Fibroblast of lung (primary cell): ENCODE results near the gene PTPN14. TPM values are rescaled to one million over a fixed set of nuclear protein-coding genes. Genes with fewer than 3 reads are reported as not detected.
A peak's percentile ranks its signal among the peaks of the same experiment; 100 is the strongest.

ENCODE experiments used
- DNase-seq, 2 donors: peaks; one replicate each; pipeline versions ENCODE4 v3.0.0 to v3.0.0-alpha.2; 2010; ENCODE audit warnings: low read depth in 2 of 2
- H2AFZ ChIP-seq: 2 replicates; pipeline ENCODE4 v1.5.1; 2012; ENCODE audit warnings: low read length, control low read depth, inconsistent platforms
- H3K27ac ChIP-seq: 2 replicates; pipeline ENCODE4 v1.5.1; 2011; ENCODE audit warnings: low read length, control low read depth; ENCODE audit not compliant: insufficient read depth
- H3K27me3 ChIP-seq: 2 replicates; pipeline ENCODE4 v1.5.1; 2011; ENCODE audit warnings: mild to moderate bottlenecking, low read length; ENCODE audit not compliant: control insufficient read depth, insufficient read depth
- H3K36me3 ChIP-seq: 2 replicates; pipeline ENCODE4 v1.5.1; 2011; ENCODE audit warnings: low read length; ENCODE audit not compliant: control insufficient read depth, insufficient read depth
- H3K4me1 ChIP-seq: 2 replicates; pipeline ENCODE4 v1.5.1; 2011; ENCODE audit warnings: low read length; ENCODE audit not compliant: control insufficient read depth, insufficient read depth; ENCODE audit errors: extremely low read depth
- H3K4me2 ChIP-seq: 2 replicates; pipeline ENCODE4 v1.5.1; 2011; ENCODE audit warnings: low read length, control low read depth; ENCODE audit not compliant: insufficient read depth; ENCODE audit errors: extremely low read depth
- H3K4me3 ChIP-seq, 4 experiments: fragments of 200-600 bp in 1 of 4; sonication (generic) in 1 of 4; replicated peaks in 1 of 4; 2 replicates each; pipeline ENCODE4 v1.5.1; 2011 to 2016; ENCODE audit warnings: low read length in 4 of 4, low read depth in 3 of 4, mild to moderate bottlenecking in 3 of 4, control low read depth in 2 of 4, inconsistent platforms in 1 of 4, mixed read lengths in 1 of 4; ENCODE audit not compliant: insufficient read depth in 1 of 4; ENCODE audit errors: control extremely low read depth in 1 of 4
- H3K79me2 ChIP-seq: 2 replicates; pipeline ENCODE4 v1.5.1; 2012; ENCODE audit warnings: mild to moderate bottlenecking, low read length, inconsistent platforms; ENCODE audit not compliant: control insufficient read depth, insufficient read depth
- H3K9ac ChIP-seq: 2 replicates; pipeline ENCODE4 v1.5.1; 2011; ENCODE audit warnings: mild to moderate bottlenecking, low read length, control low read depth; ENCODE audit not compliant: insufficient read depth
- H3K9me3 ChIP-seq: 2 replicates; pipeline ENCODE4 v1.5.1; 2012; ENCODE audit warnings: low read depth, low read length; ENCODE audit not compliant: control insufficient read depth, insufficient read depth
- H4K20me1 ChIP-seq: 2 replicates; pipeline ENCODE4 v1.5.1; 2011; ENCODE audit warnings: low read length; ENCODE audit not compliant: control insufficient read depth, insufficient read depth; ENCODE audit errors: extremely low read depth
- CTCF ChIP-seq, 2 donors: IDR thresholded peaks in 1 of 2; conservative IDR thresholded peaks in 1 of 2; 1 replicate in 1 of 2; 2 replicates in 1 of 2; pipeline ENCODE4 v1.5.1; 2011 to 2012; ENCODE audit warnings: low read length in 2 of 2, control low read depth in 1 of 2, inconsistent platforms in 1 of 2, low read depth in 1 of 2, mild to moderate bottlenecking in 1 of 2
- EZH2 ChIP-seq: IDR thresholded peaks from 2 replicates; pipeline ENCODE4 v1.5.1; 2012; ENCODE audit warnings: low read length, control low read depth, mild to moderate bottlenecking; ENCODE audit errors: missing control alignments
- polyA plus RNA-seq, 2 donors: library from polyadenylated mRNA; depleted of rRNA in 1 of 2; stranded (reverse) in 1 of 2; unstranded in 1 of 2; fragments of >200 nt; gene quantifications; 2 replicates each; pipeline ENCODE4 v1.2.1, GENCODE V29; 2011 to 2012; ENCODE audit warnings: missing spikeins in 1 of 2
- total RNA-seq: library from RNA; depleted of rRNA; stranded (reverse); fragments of >200 nt; gene quantifications from 2 replicates; pipeline ENCODE4 v1.2.1, GENCODE V29; 2014

PTPN14 gene
- total and polyA plus RNA-seq, 2 donors (not counting 1 experiment from before 2014, with no cell fraction given) = 38.7 to 56.1 TPM

GRCh38 chr1:214500340-214501055, 50.9 kb downstream of the PTPN14 start:
- Histone ChIP-seq H3K4me2 (peak overlapping the region; percentile 40), H3K27ac (no peak overlapping the region), H4K20me1 (peaks cover 2% of the 10 kb centered on the region)

GRCh38 chr1:214499732-214500131, 51.7 kb downstream of the PTPN14 start:
- peaks cover 80% of the 10 kb centered on the region for H3K79me2 ChIP-seq
- peaks cover 2% of the 10 kb centered on the region for H4K20me1 ChIP-seq
- no peaks in the 10 kb centered on the region for H3K36me3 ChIP-seq
- H3K9me3 ChIP-seq = no peaks in the 10 kb centered on the region
- no peak overlapping the region for H3K4me3 ChIP-seq
- H3K9ac ChIP-seq = no peak overlapping the region
- DNase-seq = no peak
- H2AFZ ChIP-seq = no peak overlapping the region
- no peak overlapping the region for H3K4me2 ChIP-seq
- TF ChIP-seq CTCF (conservative IDR thresholded peaks at IDR 0.05 in 1 of 2, IDR thresholded peaks at IDR 0.05 in 1 of 2; ENCODE audit: low read depth in 1 of 2, low read length in 2 of 2) (no peak), EZH2 (no peak)
- no peaks in the 10 kb centered on the region for H3K27me3 ChIP-seq
- no peak overlapping the region for H3K27ac ChIP-seq
- H3K4me1 ChIP-seq = peaks cover 5% of the 10 kb centered on the region

More at GRCh38 chr1:214500340-214501055, 50.9 kb downstream of the PTPN14 start:
- H3K9me3 ChIP-seq = no peaks in the 10 kb centered on the region
- H3K4me3 ChIP-seq = no peak overlapping the region
- no peak overlapping the region for H3K9ac ChIP-seq
- H3K27me3 ChIP-seq = no peaks in the 10 kb centered on the region
- H2AFZ ChIP-seq = no peak overlapping the region
- TF ChIP-seq CTCF (conservative IDR thresholded peaks at IDR 0.05 in 1 of 2, IDR thresholded peaks at IDR 0.05 in 1 of 2; ENCODE audit: low read depth in 1 of 2, low read length in 2 of 2) (no peak), EZH2 (no peak)
- DNase-seq = peak in 1 of 2 donors; percentile 57
- peaks cover 84% of the 10 kb centered on the region for H3K79me2 ChIP-seq
- peaks cover 5% of the 10 kb centered on the region for H3K4me1 ChIP-seq
- no peaks in the 10 kb centered on the region for H3K36me3 ChIP-seq

- no peak for TF ChIP-seq EZH2
- TF ChIP-seq CTCF (conservative IDR thresholded peaks at IDR 0.05 in 1 of 2, IDR thresholded peaks at IDR 0.05 in 1 of 2; ENCODE audit: low read depth in 1 of 2, low read length in 2 of 2) = no peak
- H4K20me1 ChIP-seq = peaks cover 2% of the 10 kb centered on the region
- no peak overlapping the region for H3K4me2 ChIP-seq
- H3K79me2 ChIP-seq = peaks cover 70% of the 10 kb centered on the region
- no peak for DNase-seq
- no peaks in the 10 kb centered on the region for H3K27me3 ChIP-seq
- no peaks in the 10 kb centered on the region for H3K9me3 ChIP-seq
- peaks cover 2% of the 10 kb centered on the region for H3K36me3 ChIP-seq
- H3K9ac ChIP-seq = no peak overlapping the region
- peaks cover 6% of the 10 kb centered on the region for H3K4me1 ChIP-seq
- no peak overlapping the region for H3K27ac ChIP-seq
- H3K4me3 ChIP-seq = no peak overlapping the region
- no peak overlapping the region for H2AFZ ChIP-seq
These were observed 53.4 kb downstream of the PTPN14 start for GRCh38 chr1:214498021-214498420.
